ENCODE measurements around the gene FZD10.

DNA sequence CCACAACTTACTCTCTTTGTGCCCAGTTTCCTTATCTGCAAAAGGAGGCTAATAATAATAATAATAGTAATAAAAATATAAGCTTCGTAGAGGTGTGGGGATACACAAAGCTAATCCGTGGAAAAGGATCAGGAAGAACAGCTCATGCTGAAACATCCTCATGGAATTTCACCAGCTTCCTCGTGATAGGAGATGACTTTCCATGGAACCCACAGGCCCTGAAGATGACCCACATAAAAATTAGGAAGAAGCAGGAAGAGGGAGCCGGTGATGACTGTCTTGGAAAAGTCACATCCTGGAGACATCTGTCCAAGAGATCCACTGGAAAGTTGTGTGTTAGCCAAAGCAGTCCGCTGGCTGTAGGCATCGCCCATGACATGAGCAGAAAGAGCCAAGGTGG lies 31.9 kb upstream of the FZD10 start:
- TF ChIP-seq, protein P1, sequence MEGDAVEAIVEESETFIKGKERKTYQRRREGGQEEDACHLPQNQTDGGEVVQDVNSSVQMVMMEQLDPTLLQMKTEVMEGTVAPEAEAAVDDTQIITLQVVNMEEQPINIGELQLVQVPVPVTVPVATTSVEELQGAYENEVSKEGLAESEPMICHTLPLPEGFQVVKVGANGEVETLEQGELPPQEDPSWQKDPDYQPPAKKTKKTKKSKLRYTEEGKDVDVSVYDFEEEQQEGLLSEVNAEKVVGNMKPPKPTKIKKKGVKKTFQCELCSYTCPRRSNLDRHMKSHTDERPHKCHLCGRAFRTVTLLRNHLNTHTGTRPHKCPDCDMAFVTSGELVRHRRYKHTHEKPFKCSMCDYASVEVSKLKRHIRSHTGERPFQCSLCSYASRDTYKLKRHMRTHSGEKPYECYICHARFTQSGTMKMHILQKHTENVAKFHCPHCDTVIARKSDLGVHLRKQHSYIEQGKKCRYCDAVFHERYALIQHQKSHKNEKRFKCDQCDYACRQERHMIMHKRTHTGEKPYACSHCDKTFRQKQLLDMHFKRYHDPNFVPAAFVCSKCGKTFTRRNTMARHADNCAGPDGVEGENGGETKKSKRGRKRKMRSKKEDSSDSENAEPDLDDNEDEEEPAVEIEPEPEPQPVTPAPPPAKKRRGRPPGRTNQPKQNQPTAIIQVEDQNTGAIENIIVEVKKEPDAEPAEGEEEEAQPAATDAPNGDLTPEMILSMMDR (IDR thresholded peaks at IDR 0.05), result no peak
- TF ChIP-seq POLR2A (IDR thresholded peaks at IDR 0.05), result no peak

Measured in testis (tissue), 2 donors.